H1 (cell line): ENCODE data around the gene OR2K2. TPM values are rescaled to one million over a fixed set of nuclear protein-coding genes. Genes with fewer than 3 reads are reported as not detected.

Experiments
- CTCF ChIA-PET: fragments of 300-600 bp; sonication (Branson Sonifier 250); formaldehyde crosslinking; loops from one replicate; lab custom pipeline; 2021; ENCODE audit not compliant: partially characterized antibody; lab: Charles Lee
- POLR2A ChIA-PET: fragments of 300-600 bp; sonication (Branson Sonifier 250); formaldehyde crosslinking; loops from one replicate; lab custom pipeline; 2021; ENCODE audit warnings: inconsistent platforms; ENCODE audit not compliant: partially characterized antibody; lab: Charles Lee
- DNase-seq, 2 experiments: peaks; one replicate each; pipeline versions ENCODE4 v3.0.0 to v3.0.0-alpha.2; 2010 to 2022; ENCODE audit warnings: low spot score in 2 of 2, low read depth in 1 of 2, mixed read lengths in 1 of 2
- FAIRE-seq: peaks from 2 replicates; lab custom pipeline; 2011; peaks lifted over from hg19 to GRCh38; lab: Jason Lieb, UNC
- H2AFZ ChIP-seq: 2 replicates; pipeline ENCODE4 v1.8.1; 2012; ENCODE audit warnings: low read length, inconsistent platforms
- H2AK5ac ChIP-seq: 2 replicates; pipeline ENCODE4 v1.6.1; 2013; ENCODE audit warnings: low read depth, low read length
- H2BK120ac ChIP-seq: replicated peaks from 2 replicates; pipeline ENCODE3; 2013; ENCODE audit warnings: low read depth, low read length, inconsistent platforms
- H2BK12ac ChIP-seq: 2 replicates; pipeline ENCODE4 v1.6.1; 2013; ENCODE audit warnings: low read depth, low read length
- H2BK15ac ChIP-seq: 2 replicates; pipeline ENCODE4 v1.6.1; 2013; ENCODE audit warnings: low read length
- H2BK20ac ChIP-seq: 2 replicates; pipeline ENCODE4 v1.6.1; 2013; ENCODE audit warnings: low read length
- H2BK5ac ChIP-seq: 2 replicates; pipeline ENCODE4 v1.6.1; 2013; ENCODE audit warnings: low read depth, low read length
- H3K14ac ChIP-seq: 2 replicates; pipeline ENCODE4 v1.6.1; 2013; ENCODE audit warnings: inconsistent platforms; ENCODE audit not compliant: insufficient read length
- H3K18ac ChIP-seq: 2 replicates; pipeline ENCODE4 v1.6.1; 2013; ENCODE audit warnings: low read length; ENCODE audit errors: extremely low read depth
- H3K23ac ChIP-seq: 2 replicates; pipeline ENCODE4 v1.6.1; 2013; ENCODE audit warnings: inconsistent platforms; ENCODE audit not compliant: insufficient read length
- H3K23me2 ChIP-seq: 2 replicates; pipeline ENCODE4 v1.6.1; 2013; ENCODE audit warnings: low read depth, low read length
- H3K27ac ChIP-seq: 2 replicates; pipeline ENCODE4 v1.6.1; 2011; ENCODE audit warnings: low read depth, low read length, inconsistent platforms
- H3K27me3 ChIP-seq, 4 experiments: replicated peaks in 1 of 4; 1 replicate in 1 of 4; 2 replicates in 3 of 4; pipeline versions ENCODE4 v1.6.1 to v1.8.1; 2011 to 2013; ENCODE audit warnings: low read length in 3 of 4, mild to moderate bottlenecking in 3 of 4, inconsistent platforms in 2 of 4, mixed read lengths in 2 of 4, moderate library complexity in 1 of 4; ENCODE audit not compliant: control insufficient read depth in 3 of 4, insufficient read depth in 3 of 4; ENCODE audit errors: extremely low read depth in 1 of 4
- H3K36me3 ChIP-seq, 4 experiments: 2 replicates each; pipeline versions ENCODE4 v1.6.1 to v1.8.1; 2011 to 2013; ENCODE audit warnings: mild to moderate bottlenecking in 4 of 4, low read length in 3 of 4, moderate library complexity in 2 of 4, control low read depth in 1 of 4, inconsistent platforms in 1 of 4; ENCODE audit not compliant: insufficient read depth in 4 of 4, control insufficient read depth in 2 of 4
- H3K4ac ChIP-seq: replicated peaks from 2 replicates; pipeline ENCODE3; 2013; ENCODE audit warnings: low read length, low read depth, mixed read lengths, inconsistent platforms; ENCODE audit not compliant: insufficient read length
- H3K4me1 ChIP-seq, 4 experiments: replicated peaks in 1 of 4; 1 replicate in 1 of 4; 2 replicates in 3 of 4; pipeline versions ENCODE4 v1.6.1 to v1.8.1; 2011 to 2013; ENCODE audit warnings: low read length in 3 of 4, inconsistent platforms in 2 of 4, mixed read lengths in 1 of 4; ENCODE audit not compliant: insufficient read depth in 4 of 4, control insufficient read depth in 3 of 4
- H3K4me2 ChIP-seq, 2 experiments: 2 replicates each; pipeline versions ENCODE4 v1.6.1 to v1.8.1; 2011 to 2013; ENCODE audit warnings: low read depth in 2 of 2, low read length in 2 of 2, control low read depth in 1 of 2, inconsistent platforms in 1 of 2, mild to moderate bottlenecking in 1 of 2; ENCODE audit not compliant: insufficient read depth in 1 of 2
- H3K4me3 ChIP-seq, 4 experiments: fragments of 200-600, 300-600 bp in 1 of 4; sonication (generic), shearing (Covaris generic), sonication (Bioruptor Twin) in 1 of 4; 2 replicates each; pipeline versions ENCODE4 v1.5.1 to v1.8.1; 2011 to 2016; ENCODE audit warnings: low read length in 4 of 4, low read depth in 3 of 4, control low read depth in 2 of 4, inconsistent platforms in 2 of 4, mild to moderate bottlenecking in 2 of 4, mixed read lengths in 1 of 4, moderate library complexity in 1 of 4; ENCODE audit not compliant: insufficient read depth in 2 of 4; ENCODE audit errors: extremely low read depth in 1 of 4
- H3K56ac ChIP-seq: replicated peaks from 2 replicates; pipeline ENCODE3; 2013; ENCODE audit warnings: low read depth, mild to moderate bottlenecking, mixed read lengths, low read length, inconsistent platforms; ENCODE audit not compliant: insufficient read length
- H3K79me1 ChIP-seq: 2 replicates; pipeline ENCODE4 v1.6.1; 2013; ENCODE audit warnings: low read depth, low read length, control low read depth
- H3K79me2 ChIP-seq, 2 experiments: 2 replicates each; pipeline versions ENCODE4 v1.6.1 to v1.8.1; 2012 to 2013; ENCODE audit warnings: low read length in 2 of 2, mild to moderate bottlenecking in 2 of 2, inconsistent platforms in 1 of 2; ENCODE audit not compliant: insufficient read depth in 2 of 2, control insufficient read depth in 1 of 2
- H3K9ac ChIP-seq, 4 experiments: replicated peaks in 1 of 4; 1 replicate in 1 of 4; 2 replicates in 3 of 4; pipeline versions ENCODE4 v1.6.1 to v1.8.1; 2011 to 2013; ENCODE audit warnings: low read depth in 3 of 4, low read length in 3 of 4, control low read depth in 2 of 4, mild to moderate bottlenecking in 2 of 4, moderate library complexity in 2 of 4, inconsistent platforms in 1 of 4; ENCODE audit errors: extremely low read depth in 1 of 4
- H3K9me3 ChIP-seq, 2 experiments: 2 replicates each; pipeline versions ENCODE4 v1.6.1 to v1.8.1; 2012 to 2013; ENCODE audit warnings: mild to moderate bottlenecking in 2 of 2, moderate library complexity in 2 of 2, control low read depth in 1 of 2, inconsistent platforms in 1 of 2, low read depth in 1 of 2, low read length in 1 of 2, mixed read lengths in 1 of 2; ENCODE audit not compliant: insufficient read depth in 2 of 2
- H4K20me1 ChIP-seq, 2 experiments: replicated peaks in 1 of 2; 2 replicates each; pipeline versions ENCODE3 to v1.8.1; 2011 to 2013; ENCODE audit warnings: inconsistent platforms in 2 of 2, low read length in 2 of 2, mild to moderate bottlenecking in 1 of 2; ENCODE audit not compliant: insufficient read depth in 2 of 2, control insufficient read depth in 1 of 2
- H4K5ac ChIP-seq: 2 replicates; pipeline ENCODE4 v1.6.1; 2013; ENCODE audit warnings: low read length, low read depth, mixed read lengths, inconsistent platforms; ENCODE audit not compliant: insufficient read length
- H4K8ac ChIP-seq: 2 replicates; pipeline ENCODE4 v1.8.0; 2013; ENCODE audit warnings: mild to moderate bottlenecking, moderate library complexity, low read length, inconsistent platforms; ENCODE audit not compliant: insufficient read depth; ENCODE audit errors: extremely low read depth
- H4K91ac ChIP-seq: replicated peaks from 2 replicates; pipeline ENCODE3; 2013; ENCODE audit warnings: low read length, mixed read lengths, inconsistent platforms; ENCODE audit not compliant: insufficient read length
- CBX5 ChIP-seq: fragments of 300-800, 300-1000 bp; sonication (generic); IDR thresholded peaks from 2 replicates; pipeline ENCODE4 v1.7.1; 2016; ENCODE audit warnings: antibody characterized with exemption, low read length, low read depth
- EZH2 ChIP-seq: fragments of 200-600 bp; sonication (generic); IDR thresholded peaks from 2 replicates; pipeline ENCODE4 v1.7.1; 2012; ENCODE audit warnings: low read depth, mild to moderate bottlenecking, moderate library complexity, low read length, inconsistent platforms; ENCODE audit not compliant: severe bottlenecking
- GABPA ChIP-seq: IDR thresholded peaks from 2 replicates; pipeline ENCODE4 v1.6.1; 2011; ENCODE audit warnings: mild to moderate bottlenecking, low read length, moderate library complexity, borderline replicate concordance; ENCODE audit not compliant: insufficient read depth
- GTF2F1 ChIP-seq: IDR thresholded peaks from 2 replicates; pipeline ENCODE4 v1.6.1; 2012; ENCODE audit warnings: low read depth, low read length, improper control_type of control experiment, borderline replicate concordance
- KDM4A ChIP-seq: IDR thresholded peaks from one replicate; pipeline ENCODE4 v1.7.1; 2012; ENCODE audit warnings: low read depth, mild to moderate bottlenecking, moderate library complexity, low read length, inconsistent platforms; ENCODE audit not compliant: severe bottlenecking
- MAFK ChIP-seq: IDR thresholded peaks from 2 replicates; pipeline ENCODE4 v1.6.1; 2012; ENCODE audit warnings: low read depth, mild to moderate bottlenecking, improper control_type of control experiment, low read length
- RBBP5 ChIP-seq: IDR thresholded peaks from 2 replicates; pipeline ENCODE4 v1.7.1; 2012; ENCODE audit warnings: low read depth, mild to moderate bottlenecking, inconsistent platforms, low read length, moderate library complexity, borderline replicate concordance
- RFX5 ChIP-seq: IDR thresholded peaks from 2 replicates; pipeline ENCODE4 v1.6.1; 2011; ENCODE audit warnings: low read depth, low read length, improper control_type of control experiment, borderline replicate concordance
- RNF2 ChIP-seq: fragments of 200-900, 300-1000 bp; sonication (generic); IDR thresholded peaks from 2 replicates; pipeline ENCODE4 v1.7.1; 2016; ENCODE audit warnings: borderline replicate concordance, low read depth, mild to moderate bottlenecking, antibody characterized with exemption, low read length; ENCODE audit not compliant: poor library complexity, severe bottlenecking; ENCODE audit errors: missing control alignments
- SP2 ChIP-seq: IDR thresholded peaks from 2 replicates; pipeline ENCODE4 v1.6.1; 2012; ENCODE audit warnings: mild to moderate bottlenecking, low read length, inconsistent platforms
- TAF1 ChIP-seq: IDR thresholded peaks from 2 replicates; pipeline ENCODE4 v1.6.1; 2011; ENCODE audit warnings: mild to moderate bottlenecking, low read depth, low read length
- TCF12 ChIP-seq: IDR thresholded peaks from 2 replicates; pipeline ENCODE4 v1.6.1; 2011; ENCODE audit warnings: low read depth, mild to moderate bottlenecking, low read length
- WGBS, 2 experiments: shearing (Covaris generic) in 1 of 2; methylation state at CpG; one replicate each; pipeline versions ENCODE4 v1.1.6 to v1.1.7; 2013 to 2015; ENCODE audit warnings: low lambda C conversion rate in 2 of 2, mixed read lengths in 2 of 2, inconsistent platforms in 1 of 2, low coverage in 1 of 2, missing lambda C conversion rate in 1 of 2; ENCODE audit not compliant: insufficient replicate concordance in 2 of 2, insufficient coverage in 1 of 2, insufficient read length in 1 of 2; ENCODE audit errors: extremely low coverage in 1 of 2, missing lambda C conversion rate in 1 of 2; 5-methylcytosine and 5-hydroxymethylcytosine counted together
- polyA plus RNA-seq, 7 experiments: library from polyadenylated mRNA; depleted of rRNA in 3 of 7; stranded (reverse) in 5 of 7; unstranded in 2 of 7; fragments of >200 nt in 5 of 7; fragments of 200-250 nt in 2 of 7; gene quantifications; 1 replicate in 5 of 7; 2 replicates in 1 of 7; 4 replicates in 1 of 7; pipeline versions ENCODE4 v1.2.1 to v1.2.3, GENCODE V29; 2011 to 2013; ENCODE audit warnings: missing spikeins in 2 of 7, mixed read lengths in 2 of 7
- total RNA-seq: library from RNA; stranded (reverse); fragmentation: NEBNext Ultra II Directional; extraction: Animal tissue kit (Norgen Biotek cat#: 25700); gene quantifications from 2 replicates; pipeline ENCODE4 v1.2.1, GENCODE V29; 2021

Gene OR2K2
- total and polyA plus RNA-seq, 2 of the 8 experiments (the other 6 are each of a cell fraction or from before 2014, with no cell fraction given): not detected

DNA sequence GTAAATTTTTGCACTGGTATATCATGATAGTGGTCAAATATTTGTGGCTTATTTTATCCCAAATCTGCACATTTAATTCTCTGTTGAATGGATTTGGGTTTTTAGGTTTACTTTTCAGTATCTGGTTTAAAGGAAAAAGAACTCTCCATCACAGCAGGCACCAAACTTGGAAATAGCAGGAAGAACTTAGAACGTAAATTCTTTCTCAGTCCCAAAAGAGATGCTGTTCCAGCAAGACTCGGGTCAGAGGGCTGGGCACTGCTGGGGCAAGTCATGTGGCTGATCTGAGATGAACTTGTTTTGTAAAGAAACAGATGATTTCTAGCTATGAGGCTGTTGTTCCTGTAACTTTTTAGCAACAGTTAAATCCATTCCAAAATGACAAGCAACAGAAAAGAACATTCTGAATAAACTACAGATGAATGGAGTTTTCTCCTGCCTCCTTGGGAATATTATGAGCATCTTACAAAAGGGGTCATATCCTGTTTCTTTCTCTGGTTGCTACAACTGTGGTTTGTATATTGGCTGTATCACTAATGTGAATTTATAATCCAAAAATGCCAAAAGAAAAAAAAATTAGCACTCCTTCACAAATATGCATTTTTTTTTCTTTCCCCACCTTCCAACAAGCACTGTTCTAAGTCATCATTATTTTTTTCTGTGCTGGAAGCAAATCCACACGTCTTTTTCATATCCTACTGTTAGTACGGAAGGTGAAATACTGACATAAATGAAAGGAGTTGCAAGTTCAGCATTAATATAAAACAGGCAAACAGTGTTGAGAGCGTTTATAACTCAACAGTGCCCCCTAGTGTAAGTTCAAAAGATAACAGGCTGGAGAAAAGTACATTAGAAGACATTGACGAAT, 31.1 kb downstream of the OR2K2 start:
- Histone ChIP-seq H3K4me1 (no peaks in the 10 kb centered on the region), H3K9me3 (peaks cover 0 to 4% of the 10 kb centered on the region in 2 experiments; a peak in 1 of 4 replicates), H3K56ac (no peak overlapping the region), H3K9ac (no peak overlapping the region), H3K79me2 (no peaks in the 10 kb centered on the region), H4K20me1 (no peaks in the 10 kb centered on the region), H4K8ac (no peak overlapping the region), H3K36me3 (no peaks in the 10 kb centered on the region), H2BK15ac (no peak overlapping the region), H3K23ac (no peak overlapping the region), H2BK5ac (no peak overlapping the region), H3K23me2 (no peaks in the 10 kb centered on the region), H2BK12ac (no peak overlapping the region), H3K4me3 (no peak overlapping the region), H2AK5ac (no peak overlapping the region), H2AFZ (no peak overlapping the region), H3K18ac (no peak overlapping the region), H2BK120ac (no peak overlapping the region), H4K91ac (no peak overlapping the region), H3K4me2 (no peak overlapping the region), H3K4ac (no peak overlapping the region), H2BK20ac (no peak overlapping the region), H3K27me3 (no peaks in the 10 kb centered on the region), H3K27ac (no peak overlapping the region), H3K14ac (no peak overlapping the region), H3K79me1 (no peaks in the 10 kb centered on the region), H4K5ac (no peak overlapping the region)
- DNase-seq (no peak), FAIRE-seq (peak; percentile 80)
- WGBS, 2 experiments: 29% methylated on average over 6 of the region's 6 CpGs; no CpG with 5 or more reads in 1 of the 2 experiments
- POLR2A ChIA-PET: no interaction called here
- CTCF ChIA-PET: interaction anchor here (0.6 to 2.0 kb wide), 10 partner anchors 8 to 1767 kb away, joined by 3 to 10 read pairs (median 4); no protein-coding TSS in a partner anchor
- TF ChIP-seq MAFK: peak; percentile 73
- TF ChIP-seq TAF1: no peak
- no peak for TF ChIP-seq TCF12
- no peak for TF ChIP-seq RFX5
- no peak for TF ChIP-seq GABPA
- TF ChIP-seq CBX5: no peak
- TF ChIP-seq GTF2F1: no peak
- no peak for TF ChIP-seq RNF2
- no peak for TF ChIP-seq SP2
- TF ChIP-seq KDM4A: no peak
- no peak for TF ChIP-seq RBBP5
- no peak for TF ChIP-seq EZH2
